ENCODE data around the gene GAS6.

The GAS6 gene

GRCh38 chr13:113817860-113818691 lies 45.8 kb downstream of the GAS6 start:
- ChIA-PET POLR2A (no interaction called here), CTCF (no interaction called here)
- no peak for TF ChIP-seq CTCF (IDR thresholded peaks at IDR 0.05; ENCODE audit: control extremely low read depth, extremely low read depth, low read depth, missing control alignments)

DNA sequence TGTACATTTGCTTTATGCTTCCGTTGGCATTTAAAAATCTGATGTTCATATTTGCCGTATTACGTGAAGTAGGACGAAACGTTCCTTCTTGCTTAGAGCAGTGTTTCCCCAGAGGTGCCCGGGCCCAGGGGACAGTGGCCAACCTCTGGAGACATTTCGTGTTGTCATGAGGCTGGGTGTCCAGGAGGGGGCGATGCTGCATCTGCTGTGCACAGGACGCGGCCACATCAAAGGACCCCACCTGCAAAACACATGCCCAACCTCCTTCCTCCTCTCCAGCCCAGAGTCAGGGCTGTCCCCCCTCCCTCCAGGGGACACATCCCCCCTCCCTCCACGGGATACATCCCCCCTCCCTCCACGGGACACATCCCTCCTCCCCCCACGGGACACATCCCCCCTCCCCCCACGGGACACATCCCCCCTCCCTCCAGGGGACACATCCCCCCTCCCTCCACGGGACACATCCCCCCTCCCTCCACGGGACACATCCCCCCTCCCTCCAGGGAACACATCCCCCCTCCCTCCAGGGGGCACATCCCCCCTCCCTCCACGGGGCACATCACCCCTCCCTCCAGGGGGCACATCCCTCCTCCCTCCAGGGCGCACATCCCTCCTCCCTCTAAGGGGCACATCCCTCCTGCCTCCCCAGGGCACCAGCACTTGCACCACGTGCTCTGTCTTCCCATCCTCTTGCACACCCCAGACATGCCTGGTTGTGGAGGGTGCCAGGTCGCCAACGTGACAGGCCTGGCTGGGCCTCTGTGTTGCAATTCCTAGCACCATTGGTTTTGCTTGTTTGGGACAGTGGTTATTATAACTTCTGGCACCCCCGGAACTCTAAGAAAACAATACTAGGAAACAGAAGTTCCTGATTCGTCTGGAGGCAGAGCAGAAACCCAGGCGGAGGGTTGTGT lies 46.7 kb downstream of the GAS6 start:
- ChIA-PET POLR2A (no interaction called here), CTCF (interaction anchor here (0.7 to 1.2 kb wide), 6 partner anchors 9 to 411 kb away, joined by 3 to 5 read pairs (median 4); no protein-coding TSS in a partner anchor)
- peak; percentile 91 for TF ChIP-seq CTCF (IDR thresholded peaks at IDR 0.05; ENCODE audit: control extremely low read depth, extremely low read depth, low read depth, missing control alignments)
- peak; percentile 88 for DNase-seq (ENCODE audit: extremely low spot score)

More at GRCh38 chr13:113817860-113818691, 45.8 kb downstream of the GAS6 start:
- no peak for DNase-seq (ENCODE audit: extremely low spot score)

DNA sequence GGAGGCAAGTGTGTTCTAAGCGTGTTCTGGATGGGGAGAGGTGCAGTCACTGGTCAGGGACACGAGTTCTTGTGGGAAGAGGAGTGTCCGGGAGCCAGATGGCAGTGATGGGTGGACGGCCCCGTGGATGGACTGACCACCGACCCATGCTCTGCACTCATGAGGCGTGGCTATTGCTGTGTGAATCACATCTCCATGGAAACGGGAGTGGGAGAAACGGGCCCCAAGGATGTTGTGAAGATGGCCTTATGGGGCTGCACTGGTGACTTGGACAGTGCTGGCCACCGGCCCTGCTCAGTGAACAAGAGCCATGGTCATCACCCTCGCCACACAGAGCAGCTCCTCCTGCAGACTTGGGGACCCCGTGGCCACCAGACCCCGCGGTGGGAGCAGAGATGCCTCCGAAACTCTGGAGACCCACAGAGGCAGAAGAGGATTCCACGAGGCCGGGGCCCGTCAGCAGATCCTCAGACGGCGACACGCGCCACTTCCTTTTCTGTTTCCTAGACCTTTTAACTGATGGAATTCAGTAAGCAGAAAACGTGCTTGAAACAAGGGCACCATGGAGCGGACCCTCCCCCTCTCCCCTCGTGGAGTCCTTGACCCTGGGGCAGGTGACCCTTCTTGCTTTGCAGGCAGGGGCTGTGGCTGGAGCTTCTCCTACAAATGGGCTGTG lies 47.5 kb downstream of the GAS6 start:
- ChIA-PET POLR2A (no interaction called here), CTCF (interaction anchor here (0.7 to 1.2 kb wide), 6 partner anchors 10 to 412 kb away, joined by 3 to 5 read pairs (median 4); no protein-coding TSS in a partner anchor)
- DNase-seq (ENCODE audit: extremely low spot score), result no peak
- peak; percentile 4 for TF ChIP-seq CTCF (IDR thresholded peaks at IDR 0.05; ENCODE audit: control extremely low read depth, extremely low read depth, low read depth, missing control alignments)

DNA sequence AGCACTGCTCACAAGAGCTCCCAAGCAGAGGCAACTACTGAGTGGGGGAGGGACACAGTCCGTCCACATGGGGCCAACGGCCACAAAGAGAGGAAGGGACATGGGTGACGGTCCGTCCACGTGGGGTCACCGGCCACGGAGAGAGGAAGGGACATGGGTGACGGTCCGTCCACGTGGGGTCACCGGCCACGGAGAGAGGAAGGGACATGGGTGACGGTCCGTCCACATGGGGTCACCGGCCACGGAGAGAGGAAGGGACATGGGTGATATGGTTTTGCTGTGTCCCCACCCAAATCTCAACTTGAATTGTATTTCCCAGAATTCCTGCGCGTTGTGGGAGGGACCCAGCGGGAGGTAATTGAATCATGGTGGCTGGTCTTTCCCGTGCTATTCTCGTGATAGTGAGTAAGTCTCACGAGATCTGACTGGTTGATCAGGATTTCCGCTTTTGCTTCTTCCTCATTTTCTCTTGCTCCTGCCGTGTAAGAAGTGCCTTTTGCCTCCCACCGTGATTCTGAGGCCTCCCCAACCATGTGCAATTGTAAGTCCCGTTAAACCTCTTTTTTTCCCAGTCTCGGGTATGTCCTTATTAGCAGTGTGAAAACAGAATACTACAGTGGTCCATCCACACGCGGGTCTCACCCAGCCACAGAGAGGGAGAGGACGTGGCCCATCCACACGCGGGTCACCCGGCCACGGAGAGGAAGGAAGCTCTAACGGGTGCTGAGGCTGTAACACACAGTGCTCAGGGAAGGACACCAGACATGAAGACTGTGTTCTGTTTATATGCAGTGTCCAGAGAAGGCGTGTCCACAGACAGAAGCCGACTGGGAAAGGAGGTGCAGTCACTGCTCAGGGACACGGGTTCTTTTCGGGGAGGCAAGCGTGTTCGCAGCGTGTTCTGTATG lies 48.5 kb downstream of the GAS6 start:
- no peak for TF ChIP-seq CTCF (IDR thresholded peaks at IDR 0.05; ENCODE audit: control extremely low read depth, extremely low read depth, low read depth, missing control alignments)
- POLR2A ChIA-PET, result no interaction called here
- CTCF ChIA-PET, result interaction anchor here (1.2 kb wide), 1 partner anchor 60 kb away, joined by 5 read pairs; no protein-coding TSS in a partner anchor
- no peak for DNase-seq (ENCODE audit: extremely low spot score)

DNA sequence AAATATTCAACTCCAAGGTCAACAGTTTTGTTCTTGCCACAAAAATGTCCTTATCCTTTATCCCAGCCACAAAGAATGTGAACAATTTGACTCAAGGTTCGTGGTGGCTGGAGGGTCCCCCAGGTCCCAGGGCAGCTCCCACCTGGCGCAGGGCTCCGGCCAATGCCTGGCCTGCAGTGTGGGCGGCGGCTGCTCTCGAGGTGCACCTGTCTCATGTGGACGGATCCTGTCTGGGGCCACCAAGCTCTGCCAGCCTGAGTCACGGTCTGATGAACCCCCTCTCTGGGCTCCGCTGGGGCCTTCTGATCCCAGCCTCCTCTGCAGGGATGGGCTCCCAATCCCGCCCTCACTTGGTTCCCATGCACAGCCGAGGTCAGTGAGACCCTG lies 49.4 kb downstream of the GAS6 start:
- POLR2A ChIA-PET, result no interaction called here
- CTCF ChIA-PET, result no interaction called here
- DNase-seq (ENCODE audit: extremely low spot score), result no peak
- TF ChIP-seq CTCF (IDR thresholded peaks at IDR 0.05; ENCODE audit: control extremely low read depth, extremely low read depth, low read depth, missing control alignments), result no peak
